GM23248 (cell line): ENCODE data around the gene PDCD10. TPM values are rescaled to one million over a fixed set of nuclear protein-coding genes. Genes with fewer than 3 reads are reported as not detected.

Experiments used
- DNase-seq: peaks from one replicate; pipeline ENCODE4 v3.0.0-alpha.2; 2015
- H2AFZ ChIP-seq: fragments of 200-600 bp; sonication (generic); 2 replicates; pipeline ENCODE4 v1.6.1; 2016; ENCODE audit warnings: antibody characterized with exemption
- H3F3A ChIP-seq: fragments of 200-600 bp; sonication (generic); 2 replicates; pipeline ENCODE4 v1.6.1; 2016; ENCODE audit warnings: mild to moderate bottlenecking, antibody characterized with exemption, mixed run types; ENCODE audit not compliant: insufficient read depth
- H3K27ac ChIP-seq: fragments of 200-600 bp; sonication (generic); 2 replicates; pipeline ENCODE4 v1.5.1; 2016; ENCODE audit warnings: mild to moderate bottlenecking
- H3K27me3 ChIP-seq: fragments of 200-600 bp; sonication (generic); replicated peaks from 2 replicates; pipeline ENCODE4 v1.6.1; 2016; ENCODE audit warnings: mild to moderate bottlenecking; ENCODE audit not compliant: insufficient read depth
- H3K36me3 ChIP-seq: fragments of 200-600 bp; sonication (generic); 2 replicates; pipeline ENCODE4 v1.6.1; 2016; ENCODE audit warnings: low read depth, mild to moderate bottlenecking
- H3K4me1 ChIP-seq: fragments of 200-600 bp; sonication (generic); 2 replicates; pipeline ENCODE4 v1.6.1; 2016; ENCODE audit warnings: mild to moderate bottlenecking; ENCODE audit not compliant: insufficient read depth
- H3K4me2 ChIP-seq: fragments of 200-600 bp; sonication (generic); one replicate; pipeline ENCODE4 v1.6.1; 2016; ENCODE audit warnings: mild to moderate bottlenecking; ENCODE audit not compliant: unreplicated experiment
- H3K4me3 ChIP-seq: fragments of 200-600 bp; sonication (generic); 2 replicates; pipeline ENCODE4 v1.5.1; 2016; ENCODE audit warnings: mild to moderate bottlenecking
- H3K79me2 ChIP-seq: fragments of 200-600 bp; sonication (generic); 2 replicates; pipeline ENCODE4 v1.6.1; 2016; ENCODE audit warnings: mild to moderate bottlenecking; ENCODE audit not compliant: insufficient read depth
- H3K9ac ChIP-seq: fragments of 200-600 bp; sonication (generic); 2 replicates; pipeline ENCODE4 v1.6.1; 2016; ENCODE audit warnings: mild to moderate bottlenecking
- H3K9me2 ChIP-seq: fragments of 200-600 bp; sonication (generic); 2 replicates; pipeline ENCODE4 v1.6.1; 2016; ENCODE audit warnings: mixed run types, mild to moderate bottlenecking, moderate library complexity; ENCODE audit not compliant: insufficient read depth
- H3K9me3 ChIP-seq: fragments of 200-600 bp; sonication (generic); one replicate; pipeline ENCODE4 v1.6.1; 2017; ENCODE audit warnings: low read depth
- H4K20me1 ChIP-seq: fragments of 200-600 bp; sonication (generic); 2 replicates; pipeline ENCODE4 v1.6.0; 2016; ENCODE audit not compliant: insufficient read depth
- EZH2 ChIP-seq: fragments of 200-600 bp; sonication (generic); IDR thresholded peaks from 2 replicates; pipeline ENCODE4 v1.6.1; 2018; ENCODE audit warnings: antibody characterized with exemption, mild to moderate bottlenecking; ENCODE audit not compliant: insufficient read depth, poor library complexity, severe bottlenecking
- EZH2phosphoT487 ChIP-seq: fragments of 200-600 bp; sonication (generic); IDR thresholded peaks from 2 replicates; pipeline ENCODE4 v1.6.1; 2018; ENCODE audit warnings: antibody characterized with exemption, moderate library complexity, mild to moderate bottlenecking, low read depth; ENCODE audit not compliant: insufficient read depth
- WGBS, 2 experiments: methylation state at CpG; one replicate each; pipeline ENCODE4 v1.1.6; 2015 to 2017; ENCODE audit warnings: low lambda C conversion rate in 2 of 2, low coverage in 1 of 2; ENCODE audit errors: missing lambda C conversion rate in 2 of 2; 5-methylcytosine and 5-hydroxymethylcytosine counted together
- in situ Hi-C: fragments of 300-500 bp; cut with MboI; formaldehyde crosslinking; loops from 2 replicates; pipeline ENCODE4 v1.15.0; 2020
- polyA plus RNA-seq: library from polyadenylated mRNA; unstranded; fragments of >200 nt; fragmentation: Nextera tagmentation; extraction: Ambion mirVana; gene quantifications from 2 replicates; pipeline ENCODE4 v1.2.1, GENCODE V29; 2016
- total RNA-seq: library from RNA; depleted of rRNA; stranded (reverse); fragments of >200 nt; shearing (Covaris generic); gene quantifications from 2 replicates; pipeline ENCODE4 v1.2.3, GENCODE V29; 2014; rRNA removed

PDCD10 gene
- 37.6 and 61.7 TPM in 2 replicates for total RNA-seq
- 70.3 and 71.6 TPM in 2 replicates for polyA plus RNA-seq

- 0 to 1% methylated on average over 29 to 49 of the region's 49 CpGs for WGBS, 2 experiments
- Histone ChIP-seq H4K20me1 (peaks cover 7% of the 10 kb centered on the region; the same call in 1 of the 2 replicates), H3K27ac (peak within 1 kb of the TSS; percentile 89), H3K36me3 (no peaks in the 10 kb centered on the region), H3K4me2 (peak within 1 kb of the TSS; percentile 98), H2AFZ (peak within 1 kb of the TSS; percentile 97), H3F3A (peaks cover under 1% of the 10 kb centered on the region; the same call in 1 of the 2 replicates), H3K9me3 (no peaks in the 10 kb centered on the region), H3K27me3 (no peaks in the 10 kb centered on the region), H3K79me2 (peaks cover 49% of the 10 kb centered on the region), H3K4me1 (peaks cover 17% of the 10 kb centered on the region), H3K9ac (peak within 1 kb of the TSS; percentile 96), H3K4me3 (peak within 1 kb of the TSS; percentile 98), H3K9me2 (no peaks in the 10 kb centered on the region)
- TF ChIP-seq EZH2phosphoT487: no peak
- no peak for TF ChIP-seq EZH2
- in situ Hi-C loops: no loop called here
- peak; percentile 100 for DNase-seq
These were observed at the start of gene PDCD10 for GRCh38 chr3:167734498-167735232. Gene PDCD10, minus strand, starts transcription at chr3:167734892. Its CDS starts 14,735 bp downstream, at chr3:167720157.

GRCh38 chr3:167783781-167784180 lies 49.1 kb upstream of the PDCD10 start:
- TF ChIP-seq EZH2phosphoT487 (no peak), EZH2 (no peak)
- no peaks in the 10 kb centered on the region for H3F3A ChIP-seq
- WGBS, 2 experiments: 0% methylated on average over 1 of the region's 1 CpG
- no peak overlapping the region for H3K27ac ChIP-seq
- no peaks in the 10 kb centered on the region for H3K27me3 ChIP-seq
- in situ Hi-C loops: no loop called here
- no peaks in the 10 kb centered on the region for H3K79me2 ChIP-seq
- H3K4me3 ChIP-seq: no peak overlapping the region
- H3K9ac ChIP-seq: no peak overlapping the region
- H3K36me3 ChIP-seq: no peaks in the 10 kb centered on the region
- no peak overlapping the region for H3K4me2 ChIP-seq
- H2AFZ ChIP-seq: no peak overlapping the region
- no peak for DNase-seq
- no peaks in the 10 kb centered on the region for H3K9me3 ChIP-seq
- peaks cover 4% of the 10 kb centered on the region; the same call in 1 of the 2 replicates for H3K9me2 ChIP-seq
- no peaks in the 10 kb centered on the region for H3K4me1 ChIP-seq
- no peaks in the 10 kb centered on the region for H4K20me1 ChIP-seq

GRCh38 chr3:167780214-167780883 lies 45.7 kb upstream of the PDCD10 start:
- WGBS, 2 experiments: 17% methylated on average over 2 of the region's 2 CpGs
- no peak for DNase-seq
- no peak overlapping the region for H3K4me2 ChIP-seq
- H3K4me3 ChIP-seq: no peak overlapping the region
- H3K79me2 ChIP-seq: no peaks in the 10 kb centered on the region
- H3K9ac ChIP-seq: no peak overlapping the region
- H3K9me3 ChIP-seq: no peaks in the 10 kb centered on the region
- H3K4me1 ChIP-seq: no peaks in the 10 kb centered on the region
- H3K27ac ChIP-seq: no peak overlapping the region
- H3K27me3 ChIP-seq: no peaks in the 10 kb centered on the region
- no peak overlapping the region for H2AFZ ChIP-seq
- H3F3A ChIP-seq: no peaks in the 10 kb centered on the region
- TF ChIP-seq EZH2: no peak
- no peak for TF ChIP-seq EZH2phosphoT487
- H3K36me3 ChIP-seq: no peaks in the 10 kb centered on the region
- H3K9me2 ChIP-seq: peaks cover 4% of the 10 kb centered on the region; the same call in 1 of the 2 replicates
- no peaks in the 10 kb centered on the region for H4K20me1 ChIP-seq
- in situ Hi-C loops: no loop called here

GRCh38 chr3:167777356-167777755 lies 42.7 kb upstream of the PDCD10 start:
- Histone ChIP-seq H3K4me3 (no peak overlapping the region), H3K27me3 (no peaks in the 10 kb centered on the region), H3K9me3 (no peaks in the 10 kb centered on the region), H3F3A (no peaks in the 10 kb centered on the region), H3K79me2 (no peaks in the 10 kb centered on the region), H3K36me3 (no peaks in the 10 kb centered on the region), H3K4me1 (no peaks in the 10 kb centered on the region), H3K27ac (no peak overlapping the region), H3K4me2 (no peak overlapping the region), H3K9me2 (peaks cover 4% of the 10 kb centered on the region; the same call in 1 of the 2 replicates), H2AFZ (no peak overlapping the region), H3K9ac (no peak overlapping the region), H4K20me1 (no peaks in the 10 kb centered on the region)
- in situ Hi-C loops: no loop called here
- WGBS, 2 experiments: 12 to 14% methylated on average over 1 of the region's 1 CpG
- no peak for TF ChIP-seq EZH2
- no peak for TF ChIP-seq EZH2phosphoT487
- no peak for DNase-seq
